ENCODE results near the gene GFRA1.
"Not testable (repeated sequence)": the region's sequence is repeated elsewhere in the genome, so short reads cannot be mapped to it uniquely, and the experiment has no call there.

The GFRA1 gene

GRCh38 chr10:116067825-116068224 lies 205.2 kb downstream of the GFRA1 start:
- no peak for DNase-seq (ENCODE audit: low spot score)

- DNase-seq (ENCODE audit: low spot score): no peak
Observed at GRCh38 chr10:116063107-116063506, 209.9 kb downstream of the GFRA1 start.

GRCh38 chr10:116060864-116061263 lies 212.1 kb downstream of the GFRA1 start:
- no peak for DNase-seq (ENCODE audit: low spot score)

- DNase-seq (ENCODE audit: low spot score): no peak
Observed at GRCh38 chr10:116059320-116059719, 213.7 kb downstream of the GFRA1 start.

GRCh38 chr10:116056445-116057293 lies 216.3 kb downstream of the GFRA1 start:
- no peak for DNase-seq (ENCODE audit: low spot score)

GRCh38 chr10:116055917-116056252 lies 217.1 kb downstream of the GFRA1 start:
- no peak for DNase-seq (ENCODE audit: low spot score)

GRCh38 chr10:116055252-116055916 lies 217.6 kb downstream of the GFRA1 start:
- DNase-seq (ENCODE audit: low spot score): no peak

GRCh38 chr10:116053910-116054309 lies 219.1 kb downstream of the GFRA1 start:
- DNase-seq (ENCODE audit: low spot score): no peak

- not testable (repeated sequence) for DNase-seq (ENCODE audit: low spot score)
Observed at GRCh38 chr10:116053009-116053730, 219.8 kb downstream of the GFRA1 start.

GRCh38 chr10:116052522-116052921 lies 220.5 kb downstream of the GFRA1 start:
- not testable (repeated sequence) for DNase-seq (ENCODE audit: low spot score)

GRCh38 chr10:116049974-116050304 lies 223.1 kb downstream of the GFRA1 start:
- DNase-seq (ENCODE audit: low spot score): no peak

GRCh38 chr10:116049158-116049973 lies 223.6 kb downstream of the GFRA1 start:
- no peak for DNase-seq (ENCODE audit: low spot score)

GRCh38 chr10:116045366-116046356 lies 227.3 kb downstream of the GFRA1 start:
- no peak for DNase-seq (ENCODE audit: low spot score)

- no peak for DNase-seq (ENCODE audit: low spot score)
Observed at GRCh38 chr10:116044801-116045248, 228.2 kb downstream of the GFRA1 start.

- no peak for DNase-seq (ENCODE audit: low spot score)
Observed at GRCh38 chr10:116043861-116044260, 229.1 kb downstream of the GFRA1 start.

- DNase-seq (ENCODE audit: low spot score): no peak
Observed at GRCh38 chr10:116043304-116043703, 229.7 kb downstream of the GFRA1 start.

- DNase-seq (ENCODE audit: low spot score): no peak
Observed at GRCh38 chr10:116041948-116042347, 231.1 kb downstream of the GFRA1 start.

GRCh38 chr10:116039612-116040011 lies 233.4 kb downstream of the GFRA1 start:
- no peak for DNase-seq (ENCODE audit: low spot score)

- DNase-seq (ENCODE audit: low spot score): no peak
Observed at GRCh38 chr10:116038259-116038658, 234.7 kb downstream of the GFRA1 start.

GRCh38 chr10:116035406-116035805 lies 237.6 kb downstream of the GFRA1 start:
- not testable (repeated sequence) for DNase-seq (ENCODE audit: low spot score)

- no peak for DNase-seq (ENCODE audit: low spot score)
Observed at GRCh38 chr10:116030576-116030975, 242.4 kb downstream of the GFRA1 start.
